Gastroesophageal sphincter (tissue), 3 donors: ENCODE results near the gene STARD10.

Experiments used
- CTCF ChIP-seq, 4 experiments: fragments of 200-600 bp in 2 of 4; fragments of 450-650 bp in 2 of 4; sonication (generic) in 1 of 4; IDR thresholded peaks; one replicate each; pipeline ENCODE4 v1.5.1; 2017 to 2019; ENCODE audit warnings: antibody characterized with exemption in 4 of 4, mild to moderate bottlenecking in 2 of 4, moderate library complexity in 2 of 4
- EP300 ChIP-seq: sonication (generic); formaldehyde crosslinking; IDR thresholded peaks from one replicate; pipeline ENCODE4 v1.6.1; 2017; ENCODE audit warnings: antibody characterized with exemption, mild to moderate bottlenecking

GRCh38 chr11:72770799-72771198, 23.0 kb downstream of the STARD10 start:
- no peak for TF ChIP-seq CTCF (IDR thresholded peaks at IDR 0.05)
- no peak for TF ChIP-seq EP300
